HG03378 (cell line): ENCODE results near the gene HDGFL3.
A peak's percentile ranks its signal among the peaks of the same experiment; 100 is the strongest.
"Not testable (repeated sequence)": the region's sequence is repeated elsewhere in the genome, so short reads cannot be mapped to it uniquely, and the experiment has no call there.

Experiments
- ATAC-seq: cut with Tn5 transposase; IDR thresholded peaks from one replicate; pipeline ENCODE4 v1.9.1; 2021; ENCODE audit warnings: mild to moderate bottlenecking, moderate library complexity; ENCODE audit not compliant: unreplicated experiment

Gene HDGFL3

GRCh38 chr15:83207660-83208366 lies at the start of gene HDGFL3:
HDGFL3 (minus strand) TSS chr15:83207823; CDS start chr15:83207414, 409 bp downstream.
- ATAC-seq, result no peak

- no peak for ATAC-seq
Observed at GRCh38 chr15:83250781-83251180, 43.2 kb upstream of the HDGFL3 start.

GRCh38 chr15:83249030-83249343 lies 41.4 kb upstream of the HDGFL3 start:
- no peak for ATAC-seq

GRCh38 chr15:83248151-83249029 lies 40.8 kb upstream of the HDGFL3 start:
- no peak for ATAC-seq

GRCh38 chr15:83243634-83244033 lies 36.0 kb upstream of the HDGFL3 start:
- ATAC-seq, result no peak

- no peak for ATAC-seq
Observed at GRCh38 chr15:83230242-83230641, 22.6 kb upstream of the HDGFL3 start.

- ATAC-seq, result no peak
Observed at GRCh38 chr15:83225449-83225848, 17.8 kb upstream of the HDGFL3 start.

- not testable (repeated sequence) for ATAC-seq
Observed at GRCh38 chr15:83221781-83222180, 14.2 kb upstream of the HDGFL3 start.

- ATAC-seq, result no peak
Observed at GRCh38 chr15:83219026-83219425, 11.4 kb upstream of the HDGFL3 start.

- no peak for ATAC-seq
Observed at GRCh38 chr15:83215306-83215705, 7.7 kb upstream of the HDGFL3 start.

GRCh38 chr15:83210619-83211018 lies 3.0 kb upstream of the HDGFL3 start:
- ATAC-seq, result no peak

GRCh38 chr15:83209333-83209732 lies 1.7 kb upstream of the HDGFL3 start:
- ATAC-seq, result no peak

GRCh38 chr15:83208367-83208661 lies 691 bp upstream of the HDGFL3 start:
- ATAC-seq, result no peak

- ATAC-seq, result no peak
Observed at GRCh38 chr15:83207009-83207659, 489 bp downstream of the HDGFL3 start.

GRCh38 chr15:83206526-83207008 lies 1.1 kb downstream of the HDGFL3 start:
- no peak for ATAC-seq

GRCh38 chr15:83205725-83206324 lies 1.8 kb downstream of the HDGFL3 start:
- ATAC-seq, result no peak

- no peak for ATAC-seq
Observed at GRCh38 chr15:83204697-83205096, 2.9 kb downstream of the HDGFL3 start.

- no peak for ATAC-seq
Observed at GRCh38 chr15:83203543-83203942, 4.1 kb downstream of the HDGFL3 start.

GRCh38 chr15:83200589-83200988 lies 7.0 kb downstream of the HDGFL3 start:
- ATAC-seq, result no peak

- no peak for ATAC-seq
Observed at GRCh38 chr15:83200162-83200561, 7.5 kb downstream of the HDGFL3 start.

GRCh38 chr15:83199288-83199687 lies 8.3 kb downstream of the HDGFL3 start:
- peak; percentile 88 for ATAC-seq
